ENCODE data around the gene NXT1. TPM values are rescaled to one million over a fixed set of nuclear protein-coding genes. Genes with fewer than 3 reads are reported as not detected.

NXT1 gene
- total RNA-seq = 10 to 100 TPM in 2 of 3 donors, 1 to 10 TPM in 1; 9.9 to 12.9 (median 10.6) TPM
- long read RNA-seq, donor 1, transcript NXT1-201 (2 exons, 1,123 nt) = major isoform, 17 of 18 reads
- long read RNA-seq, donor 1, partial matches to known transcripts = 0 of 18 reads
- long read RNA-seq, donor 1, other reads (novel, unspliced or antisense) = 1 of 18 reads
- long read RNA-seq, donor 2, transcript NXT1-201 (2 exons, 1,123 nt) = major isoform, 24 of 26 reads
- long read RNA-seq, donor 2, partial matches to known transcripts = 2 of 26 reads
- long read RNA-seq, donor 2, other reads (novel, unspliced or antisense) = 0 of 26 reads

GRCh38 chr20:23350196-23350903 lies at the start of gene NXT1:
Gene NXT1 (plus strand): TSS chr20:23350791. CDS start chr20:23354042, 3,251 bp downstream.
- Histone ChIP-seq H3K4me3 (peak within 1 kb of the TSS; percentile 86), H3K4me1 (ENCODE audit: low read depth) (peaks cover 22% of the 10 kb centered on the region), H3K36me3 (ENCODE audit: low read depth) (peaks cover 4% of the 10 kb centered on the region), H3K9me3 (no peaks in the 10 kb centered on the region)
- intact Hi-C loops (cut with DNase I, micrococcal nuclease) = no loop called here
- ATAC-seq (peak; percentile 93), DNase-seq (peak; percentile 97 to 99 (median 97))
- TF ChIP-seq CTCF (IDR thresholded peaks at IDR 0.05) = no peak

- ATAC-seq (no peak), DNase-seq (no peak)
- Histone ChIP-seq H3K4me1 (ENCODE audit: low read depth) (no peaks in the 10 kb centered on the region), H3K36me3 (ENCODE audit: low read depth) (no peaks in the 10 kb centered on the region), H3K9me3 (no peaks in the 10 kb centered on the region), H3K4me3 (no peak overlapping the region)
- intact Hi-C loops (cut with DNase I, micrococcal nuclease) = no loop called here
- TF ChIP-seq CTCF (IDR thresholded peaks at IDR 0.05) = no peak
Measured at GRCh38 chr20:23301436-23302050, 49.0 kb upstream of the NXT1 start.

- H3K4me1 ChIP-seq (ENCODE audit: low read depth) = no peaks in the 10 kb centered on the region
- H3K4me3 ChIP-seq = no peak overlapping the region
- ATAC-seq (no peak), DNase-seq (no peak)
- H3K36me3 ChIP-seq (ENCODE audit: low read depth) = no peaks in the 10 kb centered on the region
- intact Hi-C loops (cut with DNase I, micrococcal nuclease) = no loop called here
- no peaks in the 10 kb centered on the region for H3K9me3 ChIP-seq
- TF ChIP-seq CTCF (IDR thresholded peaks at IDR 0.05) = no peak
Measured at GRCh38 chr20:23302386-23302785, 48.2 kb upstream of the NXT1 start.

- no peaks in the 10 kb centered on the region for H3K9me3 ChIP-seq
- no peak for DNase-seq
- no peak overlapping the region for H3K4me3 ChIP-seq
- H3K36me3 ChIP-seq (ENCODE audit: low read depth) = no peaks in the 10 kb centered on the region
- no peak for TF ChIP-seq CTCF (IDR thresholded peaks at IDR 0.05)
- ATAC-seq = no peak
- H3K4me1 ChIP-seq (ENCODE audit: low read depth) = no peaks in the 10 kb centered on the region
- intact Hi-C loops (cut with DNase I, micrococcal nuclease) = no loop called here
Measured at GRCh38 chr20:23302801-23303200, 47.8 kb upstream of the NXT1 start.

GRCh38 chr20:23303325-23304102 lies 47.1 kb upstream of the NXT1 start:
- Histone ChIP-seq H3K9me3 (no peaks in the 10 kb centered on the region), H3K4me3 (no peak overlapping the region), H3K4me1 (ENCODE audit: low read depth) (no peaks in the 10 kb centered on the region), H3K36me3 (ENCODE audit: low read depth) (no peaks in the 10 kb centered on the region)
- DNase-seq = no peak
- intact Hi-C loops (cut with DNase I, micrococcal nuclease) = no loop called here
- no peak for TF ChIP-seq CTCF (IDR thresholded peaks at IDR 0.05)
- no peak for ATAC-seq

Measured in mucosa of descending colon (tissue), 3 donors.